ENCODE results near the gene RUVBL2.

Gene RUVBL2

GRCh38 chr19:48964205-48965039 lies 29.3 kb upstream of the RUVBL2 start:
- no peak for DNase-seq (ENCODE audit: low spot score)

DNA sequence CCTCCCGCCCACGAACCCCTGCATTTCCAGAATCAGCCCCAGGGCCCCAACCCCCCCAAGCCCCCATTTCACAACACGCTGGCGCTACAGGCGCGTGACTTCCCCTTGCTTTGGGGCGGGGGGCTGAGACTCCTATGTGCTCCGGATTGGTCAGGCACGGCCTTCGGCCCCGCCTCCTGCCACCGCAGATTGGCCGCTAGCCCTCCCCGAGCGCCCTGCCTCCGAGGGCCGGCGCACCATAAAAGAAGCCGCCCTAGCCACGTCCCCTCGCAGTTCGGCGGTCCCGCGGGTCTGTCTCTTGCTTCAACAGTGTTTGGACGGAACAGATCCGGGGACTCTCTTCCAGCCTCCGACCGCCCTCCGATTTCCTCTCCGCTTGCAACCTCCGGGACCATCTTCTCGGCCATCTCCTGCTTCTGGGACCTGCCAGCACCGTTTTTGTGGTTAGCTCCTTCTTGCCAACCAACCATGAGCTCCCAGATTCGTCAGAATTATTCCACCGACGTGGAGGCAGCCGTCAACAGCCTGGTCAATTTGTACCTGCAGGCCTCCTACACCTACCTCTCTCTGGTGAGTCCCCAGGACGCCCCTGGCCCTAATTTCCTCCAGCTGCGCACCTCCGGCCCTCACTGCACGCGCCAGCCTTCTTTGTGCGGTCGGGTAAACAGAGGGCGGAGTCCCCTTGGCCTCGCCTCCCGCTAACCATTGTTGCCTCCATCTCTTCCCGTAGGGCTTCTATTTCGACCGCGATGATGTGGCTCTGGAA lies 28.5 kb upstream of the RUVBL2 start, which contains the start of gene FTL:
TSS of gene FTL (plus strand) at position 270 of the 766 bp plus-strand sequence. CDS start at position 469, 199 bp downstream.
- peak; percentile 90 for DNase-seq (ENCODE audit: low spot score)

GRCh38 chr19:48965806-48966540 lies 27.7 kb upstream of the RUVBL2 start:
- peak; percentile 89 for DNase-seq (ENCODE audit: low spot score)

DNA sequence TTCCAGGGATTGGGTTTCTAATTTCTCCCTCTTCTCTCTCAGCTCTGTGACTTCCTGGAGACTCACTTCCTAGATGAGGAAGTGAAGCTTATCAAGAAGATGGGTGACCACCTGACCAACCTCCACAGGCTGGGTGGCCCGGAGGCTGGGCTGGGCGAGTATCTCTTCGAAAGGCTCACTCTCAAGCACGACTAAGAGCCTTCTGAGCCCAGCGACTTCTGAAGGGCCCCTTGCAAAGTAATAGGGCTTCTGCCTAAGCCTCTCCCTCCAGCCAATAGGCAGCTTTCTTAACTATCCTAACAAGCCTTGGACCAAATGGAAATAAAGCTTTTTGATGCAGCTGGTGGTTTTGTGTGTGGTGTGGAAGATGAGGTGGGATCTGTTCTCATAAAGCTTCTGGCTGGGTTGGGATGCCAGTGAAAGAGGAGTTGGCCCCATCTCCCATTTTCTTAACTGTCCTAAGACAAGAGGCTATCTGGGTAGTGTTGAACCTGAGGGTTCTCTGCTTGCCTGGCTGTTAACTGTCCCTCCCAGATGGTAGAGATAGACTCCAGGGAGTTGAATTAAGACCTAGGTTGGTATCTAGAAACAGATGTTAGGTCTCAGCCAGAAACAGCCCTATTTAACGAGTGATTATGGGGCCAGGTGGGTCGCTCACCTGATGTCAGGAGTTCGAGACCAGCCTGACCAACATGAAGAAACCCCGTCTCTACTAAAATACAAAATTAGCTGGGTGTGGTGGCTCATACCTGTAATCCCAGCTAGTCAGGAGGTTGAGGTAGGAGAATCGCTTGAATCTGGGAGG lies 26.9 kb upstream of the RUVBL2 start:
- DNase-seq (ENCODE audit: low spot score) = no peak

GRCh38 chr19:48967346-48968178 lies 26.1 kb upstream of the RUVBL2 start:
- no peak for DNase-seq (ENCODE audit: low spot score)

- DNase-seq (ENCODE audit: low spot score) = no peak
These were observed 25.5 kb upstream of the RUVBL2 start for GRCh38 chr19:48968179-48968661.

GRCh38 chr19:48968813-48969218 lies 24.9 kb upstream of the RUVBL2 start:
- DNase-seq (ENCODE audit: low spot score) = no peak

GRCh38 chr19:48969276-48970138 lies 24.2 kb upstream of the RUVBL2 start:
- DNase-seq (ENCODE audit: low spot score) = no peak

DNA sequence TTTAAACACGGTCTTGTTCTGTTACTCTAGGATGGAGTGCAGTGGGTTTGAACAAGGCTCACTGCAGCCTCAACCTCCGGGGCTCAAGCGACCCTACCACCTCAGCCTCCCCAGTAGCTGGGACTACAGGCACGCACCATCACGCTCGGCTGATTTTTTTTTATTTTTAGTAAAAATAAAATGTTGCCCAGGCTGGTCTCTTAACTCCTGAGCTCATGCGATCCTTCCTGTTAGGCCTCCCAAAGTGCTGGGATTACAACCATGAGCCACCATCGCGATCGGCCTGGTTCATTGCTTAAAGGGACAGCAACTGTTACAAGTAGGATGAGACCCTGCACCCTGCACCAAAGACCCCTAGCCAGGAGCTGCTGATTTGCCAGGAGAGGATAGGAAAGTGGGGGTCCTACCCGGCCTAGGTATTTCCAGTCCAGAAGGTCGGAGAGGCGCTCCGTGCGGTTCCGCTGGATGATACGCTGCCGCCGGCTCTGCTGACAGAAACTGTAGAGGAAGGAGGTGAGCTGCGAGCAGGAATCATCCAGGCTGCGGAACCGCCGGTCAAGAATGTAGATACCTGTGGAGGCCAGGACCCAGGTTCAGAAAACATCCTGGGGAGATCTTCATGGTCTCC lies 23.4 kb upstream of the RUVBL2 start:
- DNase-seq (ENCODE audit: low spot score) = no peak

DNA sequence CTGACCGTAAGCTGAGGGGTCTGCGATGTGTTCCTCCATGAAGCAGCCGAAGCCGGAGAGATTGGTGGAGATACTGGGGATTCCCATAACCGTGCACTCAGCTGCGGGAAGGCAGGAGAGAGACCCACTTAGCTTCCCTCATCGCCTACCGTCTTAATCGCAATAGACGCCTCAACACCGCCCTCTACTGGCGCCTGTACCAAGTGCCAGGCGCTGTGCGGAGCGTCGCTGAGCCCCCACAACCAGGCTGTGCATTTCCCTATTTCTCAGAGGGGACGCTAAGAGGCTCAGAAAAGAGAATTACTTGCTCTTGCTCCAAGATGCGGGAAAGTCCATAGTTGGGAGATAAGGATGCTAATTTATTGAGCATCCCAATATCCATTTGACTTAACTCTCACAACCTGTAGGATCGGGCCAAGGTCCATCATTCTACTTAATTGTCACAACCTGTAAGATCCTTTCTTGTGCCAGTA lies 22.7 kb upstream of the RUVBL2 start:
- DNase-seq (ENCODE audit: low spot score) = peak; percentile 81

DNA sequence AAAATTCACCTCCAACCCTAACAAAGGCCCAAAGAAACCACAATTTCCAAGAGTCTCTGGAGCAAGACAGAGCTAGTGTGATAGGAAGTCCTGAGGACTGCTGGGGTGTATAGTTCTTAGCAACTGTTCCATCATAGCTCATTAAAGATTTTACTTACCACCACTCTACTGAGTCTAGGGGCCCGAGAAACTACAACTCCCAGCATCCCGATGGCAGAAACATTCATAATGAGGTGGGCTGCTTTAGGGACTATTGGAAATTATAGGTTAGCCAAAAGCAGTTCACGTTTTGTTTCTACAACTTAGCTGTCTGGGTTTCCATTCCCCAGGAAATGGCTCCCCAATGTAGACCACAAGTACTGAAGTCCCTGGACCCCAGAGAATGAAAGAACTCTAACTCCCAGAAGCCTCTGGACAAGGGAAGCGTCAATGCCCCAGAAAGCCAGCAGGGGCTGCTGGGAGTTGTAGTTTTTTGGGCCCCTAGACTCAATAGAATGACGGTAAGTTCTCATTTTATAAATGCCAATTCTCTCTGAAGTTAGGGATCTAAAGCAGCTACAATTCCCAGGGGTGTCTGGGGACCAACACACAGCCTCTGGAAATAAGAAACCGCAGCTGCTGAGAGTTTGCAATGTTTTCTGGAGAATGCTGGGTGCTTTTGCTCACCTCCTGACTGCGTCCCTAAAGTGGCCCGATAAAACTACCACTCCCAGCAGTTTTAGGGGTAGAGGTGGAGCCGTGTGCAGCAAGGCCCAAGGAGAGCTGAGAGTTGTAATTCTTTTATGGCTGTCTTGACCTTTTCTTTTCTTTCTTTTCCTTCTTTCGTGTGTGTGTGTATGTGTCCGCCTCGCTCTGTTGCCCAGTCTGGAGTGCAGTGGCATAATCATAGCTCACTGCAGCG lies 17.5 kb upstream of the RUVBL2 start:
- DNase-seq (ENCODE audit: low spot score) = peak; percentile 30

DNA sequence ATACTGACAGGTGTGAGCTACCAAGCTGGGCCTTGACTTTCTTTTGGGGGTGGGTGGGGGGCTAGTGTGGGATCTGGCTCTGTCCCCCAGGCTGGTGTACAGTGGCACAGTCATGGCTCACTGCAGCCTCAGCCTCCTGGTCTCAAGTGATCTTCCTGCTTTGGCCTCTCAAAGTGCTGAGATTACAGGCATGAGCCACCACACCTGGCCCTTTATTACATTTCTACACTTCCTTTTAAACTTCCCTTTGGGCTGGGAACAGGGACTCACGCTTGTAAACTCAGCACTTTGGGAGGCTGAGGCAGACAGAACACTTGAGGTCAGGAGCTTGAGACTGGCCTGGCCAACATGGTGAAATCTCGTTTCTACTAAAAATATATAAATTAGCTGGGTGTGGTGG lies 16.6 kb upstream of the RUVBL2 start:
- no peak for DNase-seq (ENCODE audit: low spot score)

DNA sequence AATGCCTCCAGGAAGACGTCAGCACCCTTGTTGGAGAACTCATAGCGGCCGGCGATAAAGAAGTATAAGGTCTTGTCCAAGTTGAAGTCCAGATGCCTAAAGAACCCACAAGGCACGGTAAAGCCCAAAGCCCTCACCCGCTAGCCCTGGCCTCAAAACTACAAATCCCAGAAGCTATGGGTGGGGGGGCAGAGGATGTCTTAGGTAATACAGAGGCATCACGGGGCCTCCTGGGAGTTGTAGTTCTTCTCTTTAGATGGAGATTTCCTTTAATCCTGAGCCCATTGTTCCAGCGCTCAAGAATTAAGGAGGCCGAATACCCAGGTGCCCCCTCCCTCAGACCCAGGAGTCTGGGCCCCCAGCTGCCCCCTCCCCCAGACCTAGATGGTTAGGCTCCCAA lies 11.4 kb upstream of the RUVBL2 start:
- DNase-seq (ENCODE audit: low spot score) = no peak

GRCh38 chr19:48985711-48986110 lies 8.0 kb upstream of the RUVBL2 start:
- DNase-seq (ENCODE audit: low spot score) = no peak

GRCh38 chr19:48986211-48986610 lies 7.5 kb upstream of the RUVBL2 start:
- no peak for DNase-seq (ENCODE audit: low spot score)

- no peak for DNase-seq (ENCODE audit: low spot score)
These were observed 6.4 kb upstream of the RUVBL2 start for GRCh38 chr19:48987323-48987722.

DNA sequence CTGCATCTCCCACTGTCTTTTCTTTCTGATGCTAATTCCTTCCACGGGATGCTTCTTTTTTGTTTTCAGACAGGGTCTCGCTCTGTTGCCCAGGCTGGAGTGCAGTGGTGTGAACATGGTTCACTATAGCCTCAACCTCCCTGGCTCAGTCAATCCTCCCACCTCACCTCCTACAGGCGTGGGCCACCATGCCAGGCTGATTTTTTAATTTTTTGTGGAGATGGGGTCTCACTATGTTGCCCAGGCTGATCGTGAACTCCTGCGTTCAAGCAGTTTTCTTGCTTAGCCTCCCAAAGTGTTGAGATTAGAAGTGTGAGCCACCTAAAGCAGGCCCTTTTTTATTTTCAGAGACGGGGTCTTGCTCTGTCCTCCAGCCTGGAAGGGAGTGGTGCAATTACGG lies 5.4 kb upstream of the RUVBL2 start:
- DNase-seq (ENCODE audit: low spot score) = no peak

- no peak for DNase-seq (ENCODE audit: low spot score)
These were observed 4.8 kb upstream of the RUVBL2 start for GRCh38 chr19:48988860-48989259.
